GM21529 (cell line): ENCODE measurements around the gene PRELID3B.

ENCODE experiments used
- ATAC-seq: cut with Tn5 transposase; IDR thresholded peaks from one replicate; pipeline ENCODE4 v1.9.1; 2021; ENCODE audit not compliant: unreplicated experiment

PRELID3B gene

DNA sequence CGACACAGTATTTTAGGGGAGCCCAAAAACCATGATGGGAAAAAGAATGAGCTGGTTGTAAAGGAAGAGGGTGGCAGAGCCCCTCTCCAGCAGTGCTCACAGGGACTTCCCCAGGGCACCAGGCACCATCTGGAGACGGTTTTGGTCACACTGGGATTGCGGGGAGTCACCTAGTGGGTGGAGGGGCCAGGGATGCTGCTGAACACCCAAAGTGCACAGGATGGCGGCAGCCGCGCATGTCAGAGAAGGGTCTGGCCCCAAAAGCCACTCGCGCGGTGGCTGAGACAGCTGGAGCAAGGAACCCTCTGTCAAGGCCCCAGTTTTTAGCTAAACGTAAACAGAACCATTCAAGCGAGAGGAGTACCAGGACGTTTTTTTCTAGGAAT, 46.4 kb downstream of the PRELID3B start:
- ATAC-seq: no peak

DNA sequence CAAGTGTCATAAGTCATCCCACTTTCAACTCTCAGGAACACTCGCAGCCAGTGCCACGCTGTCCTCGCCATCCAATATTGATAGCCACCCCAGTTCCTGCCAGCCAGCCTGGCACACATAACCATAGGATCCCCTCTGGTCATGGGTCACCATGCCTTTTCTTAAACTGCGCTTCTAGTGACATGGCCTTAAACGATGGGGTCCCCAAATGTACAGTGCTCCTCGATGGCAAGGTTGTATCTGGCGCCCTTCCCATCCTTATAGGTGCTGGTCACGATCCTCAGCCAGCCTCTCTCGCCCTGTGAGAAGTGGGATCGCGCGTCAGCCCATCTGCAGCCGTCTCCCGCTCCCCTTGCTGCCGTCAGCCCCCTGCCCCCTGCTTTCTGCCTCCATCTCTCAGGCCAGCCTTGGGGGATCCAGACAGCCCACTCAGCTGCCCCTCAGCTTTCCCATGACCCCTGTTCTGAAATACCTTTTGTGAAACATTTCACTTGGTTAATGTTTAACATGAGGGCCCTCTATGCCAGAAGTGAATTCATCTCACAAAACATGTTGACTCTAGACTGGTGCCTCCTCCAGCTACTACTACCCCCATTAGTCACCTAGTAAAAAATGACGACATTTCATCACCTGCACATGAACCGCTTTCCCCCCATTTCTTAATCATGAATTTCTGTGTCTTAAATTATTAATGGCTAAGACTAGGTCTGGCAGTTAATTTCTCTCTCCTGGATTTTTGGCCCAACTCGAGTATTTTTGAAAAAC, 46.9 kb downstream of the PRELID3B start:
- ATAC-seq: no peak

GRCh38 chr20:58994390-58995159, 48.0 kb downstream of the PRELID3B start:
- no peak for ATAC-seq

- no peak for ATAC-seq
Measured at GRCh38 chr20:58993332-58994248, 49.0 kb downstream of the PRELID3B start.

DNA sequence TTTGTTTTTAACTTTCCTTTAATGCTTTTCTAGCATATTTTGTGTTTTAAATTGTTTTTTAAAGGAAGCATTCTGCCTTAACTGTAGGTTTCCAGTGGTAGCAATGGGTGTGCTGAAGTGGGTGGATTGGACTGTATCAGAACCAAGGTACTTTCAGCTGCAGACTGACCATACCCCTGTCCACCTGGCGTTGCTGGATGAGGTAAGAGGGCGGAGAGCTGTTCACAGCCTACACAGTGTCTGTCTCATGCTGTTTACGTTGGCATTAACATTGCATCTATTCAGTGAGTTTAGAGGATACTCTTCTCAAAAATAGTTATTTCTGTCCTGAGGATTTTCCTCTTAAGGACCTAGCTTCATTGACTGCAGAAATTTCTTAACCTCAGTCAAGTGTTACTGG, 49.7 kb downstream of the PRELID3B start:
- no peak for ATAC-seq

DNA sequence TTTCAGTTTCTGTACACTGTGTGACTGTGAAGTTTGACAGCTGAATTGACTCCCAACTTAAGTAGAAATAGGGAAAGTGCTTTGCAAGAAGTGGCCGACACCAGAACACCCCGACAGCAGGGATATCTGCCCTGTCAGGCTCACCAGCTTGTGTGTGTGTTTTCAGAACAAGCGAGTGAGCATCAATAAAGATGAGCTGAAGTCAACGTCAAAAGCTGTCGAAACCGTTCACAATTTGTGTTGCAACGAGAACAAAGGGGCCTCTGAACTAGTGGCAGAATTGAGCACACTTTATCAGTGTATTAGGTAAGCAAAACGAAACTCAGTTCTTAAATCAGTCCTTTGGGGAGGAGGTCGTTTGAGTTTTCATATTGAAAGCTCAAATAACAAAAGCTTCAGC, 50.9 kb downstream of the PRELID3B start:
- no peak for ATAC-seq

DNA sequence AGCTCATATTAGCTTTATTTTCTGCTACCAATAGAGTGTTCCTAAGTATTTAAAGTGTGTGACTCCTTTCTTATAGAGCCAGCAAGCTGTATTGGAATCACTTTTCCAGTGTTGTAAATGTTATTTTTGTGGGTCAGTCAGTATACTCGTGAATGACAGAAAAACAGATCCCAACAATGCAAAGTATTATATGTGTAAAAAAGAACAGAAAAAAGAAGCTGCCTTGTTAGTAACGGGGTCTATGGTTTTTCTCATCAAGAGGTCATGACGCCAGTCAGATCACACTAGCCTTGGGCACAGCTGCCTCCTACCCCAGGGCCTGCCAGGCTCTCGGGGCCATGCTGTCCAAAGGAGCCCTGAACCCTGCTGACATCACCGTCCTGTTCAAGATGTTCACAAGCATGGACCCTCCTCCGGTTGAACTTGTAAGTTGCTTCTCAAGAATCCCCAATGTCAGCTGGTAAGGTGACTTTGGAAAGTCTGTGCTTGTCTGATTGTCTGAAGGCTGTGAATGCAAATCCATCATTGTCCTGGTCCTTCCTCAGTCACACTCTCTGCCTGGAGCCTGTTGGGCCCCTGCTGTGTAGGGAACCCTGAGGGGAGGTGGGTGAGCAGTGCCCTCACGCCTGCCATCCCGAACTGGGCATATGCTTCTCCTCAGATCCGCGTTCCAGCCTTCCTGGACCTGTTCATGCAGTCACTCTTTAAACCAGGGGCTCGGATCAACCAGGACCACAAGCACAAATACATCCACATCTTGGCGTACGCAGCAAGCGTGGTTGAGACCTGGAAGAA, 51.7 kb downstream of the PRELID3B start:
- ATAC-seq: no peak

GRCh38 chr20:58989196-58989595, 53.4 kb downstream of the PRELID3B start:
- ATAC-seq: no peak

DNA sequence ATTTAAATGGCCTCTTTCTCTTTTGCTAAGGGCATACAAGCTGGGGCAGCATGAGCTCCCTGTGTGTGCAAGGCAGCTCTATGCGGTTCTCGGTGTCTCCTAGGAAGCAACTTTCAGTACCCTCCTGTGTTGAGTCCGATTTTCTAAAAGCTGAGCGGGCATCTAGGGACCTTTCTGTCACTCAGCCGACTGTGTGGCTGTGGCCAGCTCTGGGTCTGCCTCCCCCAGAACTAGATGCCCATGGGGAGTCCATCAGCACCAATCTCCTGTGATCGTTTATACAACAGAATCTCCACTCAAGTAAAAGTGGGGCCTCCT, 54.1 kb downstream of the PRELID3B start:
- ATAC-seq: no peak

DNA sequence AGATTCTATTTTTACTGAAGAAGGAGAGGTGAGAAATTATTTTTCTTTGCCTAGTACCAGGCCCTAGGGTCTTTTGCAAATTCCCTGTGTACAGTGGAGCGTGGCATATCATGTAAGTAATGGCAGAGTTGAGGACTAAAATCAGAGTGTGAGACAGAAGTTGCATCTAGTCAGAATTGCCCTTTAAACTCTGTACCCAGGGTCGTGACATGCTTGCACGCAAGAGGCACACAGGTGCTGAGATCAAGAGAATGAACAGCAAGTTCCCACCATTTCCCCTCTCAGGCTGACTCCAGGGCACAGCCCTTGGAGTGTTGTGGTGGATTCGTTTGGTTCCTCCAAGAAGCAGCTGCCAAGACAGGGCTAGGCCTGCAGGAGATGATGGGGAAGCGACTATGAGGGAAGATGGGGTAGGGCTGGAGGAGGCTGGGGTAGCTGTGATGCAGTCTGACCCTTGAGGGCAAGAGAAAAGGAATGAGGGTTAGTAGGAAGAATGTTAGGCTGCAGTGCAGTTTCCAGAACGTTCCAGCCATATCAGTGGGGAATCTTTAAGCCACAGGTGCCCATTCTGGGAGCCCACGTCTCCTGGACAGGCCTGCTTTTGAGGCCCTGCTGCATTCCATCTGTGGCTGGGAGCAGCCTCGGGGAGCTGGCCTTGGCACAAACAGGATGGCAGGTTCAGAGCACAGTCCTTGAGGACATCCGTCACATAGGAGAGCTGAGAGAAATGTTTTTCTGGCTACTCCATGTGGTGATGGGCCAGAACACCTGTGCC, 54.6 kb downstream of the PRELID3B start:
- ATAC-seq: no peak

- ATAC-seq: no peak
Measured at GRCh38 chr20:58986968-58987517, 55.5 kb downstream of the PRELID3B start.

GRCh38 chr20:58986286-58986967, 56.2 kb downstream of the PRELID3B start:
- no peak for ATAC-seq

DNA sequence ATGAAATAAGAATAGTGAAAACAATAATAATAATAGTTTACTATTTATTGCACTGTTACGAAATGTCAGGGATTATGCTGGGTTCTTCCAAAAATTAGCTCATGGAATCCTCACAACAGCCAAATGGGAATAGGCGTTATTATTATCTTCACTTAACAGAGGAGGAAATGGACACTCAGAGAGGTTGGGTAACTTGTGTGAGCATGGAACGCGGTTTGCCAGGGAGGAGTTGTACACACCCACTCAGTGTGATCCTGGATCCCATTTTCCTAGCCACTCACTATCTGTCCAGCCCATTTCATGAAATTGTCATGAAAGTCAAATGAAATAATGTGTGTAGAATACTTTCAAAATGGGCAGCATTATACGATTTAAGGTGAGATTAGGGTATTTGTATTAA, 56.9 kb downstream of the PRELID3B start:
- ATAC-seq: no peak

DNA sequence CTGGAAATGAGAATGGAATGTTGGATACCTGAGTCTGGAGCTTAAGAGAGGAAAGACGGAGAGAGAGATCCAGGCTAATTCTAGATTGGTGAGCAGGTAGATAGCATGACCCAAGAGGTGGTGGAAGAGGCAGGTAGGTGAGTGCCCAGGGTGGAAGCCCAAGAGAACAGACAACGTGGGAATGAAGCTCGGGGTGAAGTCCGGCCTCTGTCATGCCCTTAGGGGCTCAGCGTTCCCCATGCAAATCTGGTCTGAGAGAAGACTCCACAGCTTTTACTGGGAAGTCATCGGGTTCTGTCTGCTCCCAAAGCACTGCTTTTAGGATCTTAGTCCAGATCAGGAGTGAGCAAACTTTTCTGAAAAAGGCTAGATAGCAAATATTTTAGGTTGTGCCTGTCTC, 57.9 kb downstream of the PRELID3B start:
- no peak for ATAC-seq
